Astrocyte (in vitro differentiated cells and primary cell): Measurements from ENCODE around the gene PCGF2. TPM values are rescaled to one million over a fixed set of nuclear protein-coding genes. Genes with fewer than 3 reads are reported as not detected.
A peak's percentile ranks its signal among the peaks of the same experiment; 100 is the strongest.

Experiments
- DNase-seq: peaks from one replicate; pipeline ENCODE4 v3.0.0-alpha.2; 2010; ENCODE audit warnings: low read depth
- FAIRE-seq: peaks from 2 replicates; lab custom pipeline; 2011; peaks lifted over from hg19 to GRCh38; lab: Jason Lieb, UNC
- H2AFZ ChIP-seq: 2 replicates; pipeline ENCODE4 v1.6.0; 2012; ENCODE audit warnings: low read depth, low read length, inconsistent platforms
- H3K27ac ChIP-seq: 2 replicates; pipeline ENCODE4 v1.5.1; 2011; ENCODE audit warnings: low read depth, low read length, inconsistent platforms
- H3K27me3 ChIP-seq: 2 replicates; pipeline ENCODE4 v1.6.0; 2011; ENCODE audit warnings: low read length, inconsistent platforms; ENCODE audit not compliant: insufficient read depth
- H3K36me3 ChIP-seq: 2 replicates; pipeline ENCODE4 v1.5.1; 2011; ENCODE audit warnings: low read length, inconsistent platforms; ENCODE audit not compliant: insufficient read depth
- H3K4me1 ChIP-seq: 2 replicates; pipeline ENCODE4 v1.5.1; 2011; ENCODE audit warnings: low read length, inconsistent platforms; ENCODE audit not compliant: insufficient read depth
- H3K4me2 ChIP-seq: 2 replicates; pipeline ENCODE4 v1.6.0; 2012; ENCODE audit warnings: low read length, inconsistent platforms
- H3K4me3 ChIP-seq: 2 replicates; pipeline ENCODE4 v1.5.1; 2011; ENCODE audit warnings: low read depth, mild to moderate bottlenecking, low read length, inconsistent platforms; ENCODE audit not compliant: insufficient read depth
- H3K79me2 ChIP-seq: 2 replicates; pipeline ENCODE4 v1.6.0; 2012; ENCODE audit warnings: mild to moderate bottlenecking, low read length, inconsistent platforms; ENCODE audit not compliant: insufficient read depth
- H3K9ac ChIP-seq: 2 replicates; pipeline ENCODE4 v1.6.0; 2012; ENCODE audit warnings: mild to moderate bottlenecking, low read length, inconsistent platforms
- H3K9me3 ChIP-seq: 2 replicates; pipeline ENCODE4 v1.5.1; 2012; ENCODE audit warnings: low read depth, mild to moderate bottlenecking, low read length, inconsistent platforms; ENCODE audit not compliant: insufficient read depth
- H4K20me1 ChIP-seq: 2 replicates; pipeline ENCODE4 v1.6.0; 2012; ENCODE audit warnings: low read length, inconsistent platforms; ENCODE audit not compliant: insufficient read depth
- H3K27ac Mint-ChIP-seq: one replicate; pipeline ENCODE4 v1.8.0; 2021; ENCODE audit warnings: mild to moderate bottlenecking, mixed read lengths; ENCODE audit not compliant: unreplicated experiment
- H3K27me3 Mint-ChIP-seq: one replicate; pipeline ENCODE4 v1.8.0; 2021; ENCODE audit warnings: low read depth, mixed read lengths; ENCODE audit not compliant: unreplicated experiment
- H3K36me3 Mint-ChIP-seq: one replicate; pipeline ENCODE4 v1.8.0; 2021; ENCODE audit warnings: low read depth, mixed read lengths; ENCODE audit not compliant: unreplicated experiment
- H3K4me1 Mint-ChIP-seq: one replicate; pipeline ENCODE4 v1.8.0; 2021; ENCODE audit warnings: low read depth, mixed read lengths; ENCODE audit not compliant: unreplicated experiment
- H3K4me3 Mint-ChIP-seq: one replicate; pipeline ENCODE4 v1.8.0; 2021; ENCODE audit warnings: mild to moderate bottlenecking, moderate library complexity, mixed read lengths; ENCODE audit not compliant: unreplicated experiment
- H3K9me3 Mint-ChIP-seq: one replicate; pipeline ENCODE4 v1.8.0; 2021; ENCODE audit warnings: mild to moderate bottlenecking, mixed read lengths; ENCODE audit not compliant: unreplicated experiment
- CTCF ChIP-seq: IDR thresholded peaks from 2 replicates; pipeline ENCODE4 v1.5.1; 2011; ENCODE audit warnings: low read depth, mild to moderate bottlenecking, inconsistent platforms, low read length, moderate library complexity; ENCODE audit not compliant: insufficient read depth
- EZH2 ChIP-seq: IDR thresholded peaks from 2 replicates; pipeline ENCODE4 v1.6.1; 2012; ENCODE audit warnings: mild to moderate bottlenecking, low read length, inconsistent platforms; ENCODE audit not compliant: insufficient read depth
- total RNA-seq: library from RNA; stranded (reverse); gene quantifications from 2 replicates; pipeline ENCODE4 v1.2.1, GENCODE V29; 2021

PCGF2 gene
- total RNA-seq, 1 donor from 2014 or later: 73.7 TPM

- Histone ChIP-seq H3K9me3 (no peaks in the 10 kb centered on the region), H4K20me1 (peaks cover 37% of the 10 kb centered on the region), H3K27ac (no peak overlapping the region), H3K79me2 (peaks cover 58% of the 10 kb centered on the region), H3K9ac (peak overlapping the region; percentile 72), H3K27me3 (no peaks in the 10 kb centered on the region), H3K4me2 (peak overlapping the region; percentile 92), H3K4me3 (peak overlapping the region; percentile 61), H3K4me1 (peaks cover 45% of the 10 kb centered on the region), H2AFZ (peak overlapping the region; percentile 76), H3K36me3 (peaks cover 5% of the 10 kb centered on the region)
- peak overlapping the region; percentile 55 for H3K27ac Mint-ChIP-seq
- peaks cover 3% of the 10 kb centered on the region for H3K36me3 Mint-ChIP-seq
- peak overlapping the region; percentile 99 for H3K4me3 Mint-ChIP-seq
- TF ChIP-seq EZH2: no peak
- TF ChIP-seq CTCF: no peak
- no peak for FAIRE-seq
- peaks cover 27% of the 10 kb centered on the region for H3K4me1 Mint-ChIP-seq
- peaks cover 2% of the 10 kb centered on the region for H3K9me3 Mint-ChIP-seq
- no peak for DNase-seq
- H3K27me3 Mint-ChIP-seq: no peaks in the 10 kb centered on the region
Measured at GRCh38 chr17:38750044-38750311, 1.8 kb upstream of the PCGF2 start.

GRCh38 chr17:38749223-38750043, 1.3 kb upstream of the PCGF2 start:
- peak; percentile 47 for DNase-seq
- peak overlapping the region; percentile 76 for H2AFZ ChIP-seq
- H3K36me3 ChIP-seq: peaks cover under 1% of the 10 kb centered on the region
- H3K4me3 ChIP-seq: peak overlapping the region; percentile 61
- peaks cover 45% of the 10 kb centered on the region for H3K4me1 ChIP-seq
- Mint-ChIP-seq H3K36me3 (peaks cover 5% of the 10 kb centered on the region), H3K9me3 (peaks cover 2% of the 10 kb centered on the region), H3K4me1 (peaks cover 31% of the 10 kb centered on the region), H3K4me3 (peak overlapping the region; percentile 99), H3K27me3 (no peaks in the 10 kb centered on the region), H3K27ac (peak overlapping the region; percentile 55)
- H3K27ac ChIP-seq: peak overlapping the region; percentile 16
- TF ChIP-seq CTCF: no peak
- no peak for TF ChIP-seq EZH2
- no peaks in the 10 kb centered on the region for H3K27me3 ChIP-seq
- H3K4me2 ChIP-seq: peak overlapping the region; percentile 92
- peak overlapping the region; percentile 72 for H3K9ac ChIP-seq
- no peaks in the 10 kb centered on the region for H3K9me3 ChIP-seq
- peaks cover 58% of the 10 kb centered on the region for H3K79me2 ChIP-seq
- peaks cover 39% of the 10 kb centered on the region for H4K20me1 ChIP-seq
- FAIRE-seq: no peak

GRCh38 chr17:38748892-38749222, 721 bp upstream of the PCGF2 start:
- H3K36me3 ChIP-seq: no peaks in the 10 kb centered on the region
- peaks cover 58% of the 10 kb centered on the region for H3K79me2 ChIP-seq
- H3K4me1 ChIP-seq: peaks cover 43% of the 10 kb centered on the region
- H3K9ac ChIP-seq: peak overlapping the region; percentile 72
- peak overlapping the region; percentile 16 for H3K27ac ChIP-seq
- H3K9me3 Mint-ChIP-seq: peaks cover 2% of the 10 kb centered on the region
- H4K20me1 ChIP-seq: peaks cover 42% of the 10 kb centered on the region
- no peaks in the 10 kb centered on the region for H3K9me3 ChIP-seq
- H3K36me3 Mint-ChIP-seq: peaks cover 4% of the 10 kb centered on the region
- peak overlapping the region; percentile 61 for H3K4me3 ChIP-seq
- no peaks in the 10 kb centered on the region for H3K27me3 Mint-ChIP-seq
- peak overlapping the region; percentile 92 for H3K4me2 ChIP-seq
- H2AFZ ChIP-seq: peak overlapping the region; percentile 76
- TF ChIP-seq EZH2 (no peak), CTCF (no peak)
- peak overlapping the region; percentile 99 for H3K4me3 Mint-ChIP-seq
- no peak for FAIRE-seq
- H3K4me1 Mint-ChIP-seq: peaks cover 30% of the 10 kb centered on the region
- no peaks in the 10 kb centered on the region for H3K27me3 ChIP-seq
- no peak for DNase-seq
- no peak overlapping the region for H3K27ac Mint-ChIP-seq
